Inflammatory macrophage (primary cell): ENCODE results near the gene SYNE2.
"Not testable (repeated sequence)": the region's sequence is repeated elsewhere in the genome, so short reads cannot be mapped to it uniquely, and the experiment has no call there.

ENCODE experiments used
- DNase-seq, 2 donors: peaks; one replicate each; pipeline ENCODE4 v3.0.0-alpha.2; 2020 to 2022

SYNE2 gene

GRCh38 chr14:63869940-63870752, 17.3 kb downstream of the SYNE2 start:
- DNase-seq, result not testable (repeated sequence)

- not testable (repeated sequence) for DNase-seq
Observed at GRCh38 chr14:63870753-63871037, 17.9 kb downstream of the SYNE2 start.

GRCh38 chr14:63874223-63874622, 21.4 kb downstream of the SYNE2 start:
- DNase-seq, result no peak

GRCh38 chr14:63875311-63875710, 22.5 kb downstream of the SYNE2 start:
- no peak for DNase-seq

DNA sequence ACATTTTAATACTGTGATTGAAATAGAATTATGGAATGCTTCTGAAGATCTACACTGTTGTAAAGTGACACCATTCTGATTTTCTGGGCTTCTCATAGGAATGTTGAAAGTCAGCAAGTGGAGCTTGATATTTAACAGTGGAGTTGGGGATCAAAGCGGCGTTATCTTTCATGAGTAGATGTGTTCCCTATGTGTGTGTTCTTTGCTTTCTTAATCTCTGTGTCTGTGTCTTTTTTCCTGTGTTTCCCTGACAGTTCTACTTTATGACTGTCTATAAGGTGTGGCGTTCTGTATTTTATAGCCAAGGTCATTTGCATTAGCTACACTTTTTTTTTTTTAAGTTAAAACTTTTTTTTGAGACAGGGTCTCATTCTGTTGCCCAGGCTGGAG, 24.7 kb downstream of the SYNE2 start:
- DNase-seq, result no peak

DNA sequence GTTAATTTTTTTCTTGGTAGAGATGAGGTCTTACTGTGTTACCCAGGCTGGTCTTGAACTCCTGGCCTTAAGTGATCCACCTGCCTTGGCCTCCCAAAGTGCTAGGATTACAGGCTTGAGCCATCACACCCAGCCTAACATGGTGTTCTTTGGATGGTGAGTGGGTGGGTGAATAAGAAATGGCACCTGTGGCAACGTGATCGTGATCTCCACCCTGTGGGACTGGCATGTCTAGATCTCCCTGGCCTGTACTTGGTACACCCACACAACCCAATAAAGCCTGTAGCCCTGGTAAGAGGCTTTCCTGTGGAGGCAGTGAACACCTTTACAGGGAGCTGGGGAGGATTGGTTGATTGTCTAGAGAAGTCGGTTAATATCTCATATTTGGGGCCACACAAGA, 25.2 kb downstream of the SYNE2 start:
- DNase-seq, result no peak

GRCh38 chr14:63878792-63879191, 26.0 kb downstream of the SYNE2 start:
- no peak for DNase-seq

GRCh38 chr14:63881926-63882325, 29.1 kb downstream of the SYNE2 start:
- DNase-seq, result peak; percentile 8 to 20

DNA sequence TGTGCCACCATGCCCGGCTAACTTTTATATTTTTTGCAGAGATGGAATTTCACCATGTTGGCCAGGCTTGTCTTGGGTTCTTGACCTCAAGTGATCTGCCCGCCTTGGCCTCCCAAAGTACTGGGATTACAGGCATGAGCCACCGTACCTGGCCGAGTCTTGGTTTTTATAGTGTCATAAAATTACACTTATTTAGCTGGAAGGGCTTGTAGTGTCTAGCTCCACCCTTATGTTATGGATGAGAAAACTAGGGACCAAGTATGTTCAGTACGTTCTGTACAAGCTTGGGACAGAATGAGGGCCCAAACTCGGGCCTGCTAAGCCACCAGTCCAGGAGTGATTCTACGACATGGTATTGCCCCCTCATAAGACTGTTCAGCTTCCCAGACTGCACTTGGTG, 35.1 kb downstream of the SYNE2 start:
- no peak for DNase-seq

DNA sequence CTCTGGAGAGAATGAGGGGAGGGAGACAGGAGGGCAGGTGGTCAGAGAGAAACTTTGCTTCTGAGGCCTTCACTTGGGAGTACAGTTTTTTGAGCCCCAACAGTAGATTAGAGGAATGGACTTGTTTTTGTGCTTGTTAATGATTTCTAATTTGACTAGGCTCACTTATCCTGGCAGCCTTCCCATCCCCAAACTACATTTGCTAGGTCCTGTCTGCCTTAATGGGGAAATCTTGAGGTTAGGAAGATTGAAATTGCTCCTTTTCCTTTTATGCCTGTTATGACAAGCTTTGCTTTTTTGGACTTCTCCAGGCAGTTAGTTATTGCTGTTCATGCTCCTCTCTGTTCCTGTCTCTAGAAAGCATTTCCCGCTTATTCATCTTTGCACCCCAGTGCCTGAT, 37.7 kb downstream of the SYNE2 start:
- DNase-seq, result no peak

- DNase-seq, result no peak
Observed at GRCh38 chr14:63891148-63891975, 38.6 kb downstream of the SYNE2 start.

- no peak for DNase-seq
Observed at GRCh38 chr14:63892265-63892664, 39.5 kb downstream of the SYNE2 start.

- no peak for DNase-seq
Observed at GRCh38 chr14:63893701-63894458, 41.1 kb downstream of the SYNE2 start.

GRCh38 chr14:63895510-63895909, 42.7 kb downstream of the SYNE2 start:
- DNase-seq, result no peak

GRCh38 chr14:63896278-63896720, 43.5 kb downstream of the SYNE2 start:
- DNase-seq, result no peak

DNA sequence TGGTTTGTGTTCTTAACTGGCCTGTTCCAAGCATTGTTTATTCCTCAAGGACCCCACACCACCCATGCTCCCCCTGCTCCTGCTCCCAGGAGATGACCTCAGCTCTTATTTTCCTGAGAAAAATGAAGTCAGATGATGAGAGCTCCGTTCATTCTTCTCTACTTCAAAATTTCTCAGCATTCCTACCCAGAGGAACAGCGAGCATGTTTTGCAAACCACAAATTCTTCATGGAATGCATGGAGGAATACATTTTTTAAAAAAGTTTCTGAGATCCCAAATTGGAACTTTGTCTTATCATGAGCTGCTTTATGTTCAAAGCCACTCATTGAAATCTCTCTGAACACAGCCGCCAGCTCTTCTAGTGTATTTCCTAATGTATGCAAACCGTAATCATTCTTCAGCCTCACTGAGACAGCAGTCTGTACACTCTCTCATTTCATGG, 44.9 kb downstream of the SYNE2 start:
- no peak for DNase-seq

GRCh38 chr14:63899953-63900352, 47.1 kb downstream of the SYNE2 start:
- DNase-seq, result peak; percentile 71 to 79

DNA sequence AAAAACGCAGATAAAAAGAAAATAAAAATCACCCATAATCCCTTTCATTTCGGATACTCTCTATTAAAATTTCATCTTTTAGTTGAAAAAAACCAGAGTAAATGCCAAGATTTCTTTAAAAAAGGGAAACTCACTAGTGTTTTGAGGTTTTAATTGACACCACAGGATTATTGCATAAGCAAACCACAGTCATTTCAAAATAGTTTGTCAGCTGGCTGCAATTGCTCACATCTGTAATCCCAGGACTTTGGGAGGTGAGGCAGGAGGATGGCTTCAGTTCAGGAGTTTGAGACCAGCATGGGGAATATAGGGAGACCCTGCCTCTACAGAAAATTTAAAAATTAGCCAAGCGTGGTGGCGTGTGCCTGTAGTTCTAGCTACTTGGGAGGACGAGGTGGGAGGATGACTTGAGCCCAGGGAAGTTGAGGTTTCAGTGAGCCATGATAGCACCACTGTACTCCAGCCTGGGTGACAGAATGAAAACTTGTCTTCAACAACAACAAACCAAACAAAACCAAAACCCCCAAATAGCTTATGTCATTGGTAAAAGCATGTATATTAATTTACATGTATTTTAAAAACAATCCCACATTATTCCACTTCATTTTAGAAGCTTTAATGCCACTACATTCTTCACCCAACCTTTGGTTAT, 48.8 kb downstream of the SYNE2 start:
- peak; percentile 69 to 86 for DNase-seq

DNA sequence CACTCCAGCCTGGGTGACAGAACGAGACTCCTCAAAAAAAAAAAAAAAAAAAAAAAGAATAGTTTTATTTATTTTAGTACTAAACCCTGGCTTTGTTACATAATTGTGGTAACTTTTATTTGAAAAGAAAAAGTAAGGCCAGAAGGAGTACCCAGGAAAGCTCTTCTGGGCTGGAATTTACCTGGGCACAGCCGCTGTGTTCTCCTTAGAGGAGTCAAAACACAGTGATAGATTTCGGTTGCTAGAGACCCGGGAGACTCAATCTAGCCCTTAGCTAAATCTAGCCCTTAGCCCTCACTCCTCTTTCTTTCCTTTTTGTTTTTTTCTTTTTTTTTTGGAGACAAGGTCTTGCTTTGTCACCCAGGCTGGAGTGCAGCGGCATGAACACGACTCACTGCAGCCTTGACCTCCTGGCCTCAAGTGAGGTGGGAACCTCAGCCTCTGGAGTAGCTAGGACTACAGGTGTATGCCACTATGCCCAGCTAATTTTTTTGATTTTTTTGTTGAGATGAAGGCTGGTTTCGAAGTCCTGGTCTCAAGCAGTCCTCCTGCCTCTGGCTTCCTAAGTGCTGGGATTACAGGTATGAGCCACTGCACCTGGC, 49.7 kb downstream of the SYNE2 start:
- no peak for DNase-seq

DNA sequence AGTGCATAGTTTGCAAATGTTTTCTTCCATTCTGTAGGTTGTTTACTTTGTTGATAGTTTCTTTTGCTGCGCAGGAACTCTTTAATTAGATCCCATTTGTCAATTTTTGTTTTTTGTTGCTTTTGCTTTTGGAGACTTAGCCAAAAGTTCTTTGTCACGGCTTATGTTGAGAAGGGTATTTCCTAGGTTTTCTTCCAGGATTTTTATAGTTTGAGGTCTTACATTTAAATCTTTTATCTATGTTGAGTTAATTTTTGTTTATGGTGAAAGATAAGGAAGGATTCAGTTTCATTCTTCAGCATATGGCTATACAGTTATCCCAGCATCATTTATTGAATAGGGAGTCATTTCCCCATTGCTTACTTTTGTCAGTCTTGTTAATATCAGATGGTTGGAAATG, 51.9 kb downstream of the SYNE2 start:
- no peak for DNase-seq

- no peak for DNase-seq
Observed at GRCh38 chr14:63905370-63905769, 52.6 kb downstream of the SYNE2 start.

DNA sequence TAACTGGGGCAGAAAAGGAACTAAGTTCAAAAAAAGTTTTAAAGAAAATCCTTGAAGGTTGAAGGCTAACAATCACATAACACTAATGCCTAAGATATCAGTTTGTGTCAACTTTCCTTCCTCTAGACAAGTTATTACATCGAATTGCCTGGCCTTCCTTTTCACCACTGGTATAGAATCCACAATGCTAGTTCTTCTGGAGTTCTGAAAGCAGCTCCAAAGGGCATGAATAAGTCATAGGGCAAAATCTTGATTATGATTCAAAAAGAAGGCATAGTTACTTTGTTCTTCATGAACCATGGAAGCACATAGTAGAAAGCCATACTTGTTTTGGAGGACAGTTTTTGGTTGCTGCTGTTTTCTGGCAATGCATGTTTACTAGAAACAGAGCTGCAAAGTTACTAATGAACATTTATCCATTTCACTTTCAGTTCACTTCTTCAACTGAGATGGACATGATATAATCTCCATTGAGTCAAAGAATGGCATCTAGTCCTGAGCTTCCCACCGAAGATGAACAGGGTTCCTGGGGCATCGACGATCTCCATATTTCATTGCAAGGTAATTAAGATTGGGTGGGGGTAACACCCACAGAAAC, 56.0 kb downstream of the SYNE2 start:
- DNase-seq, result no peak
